Stomach smooth muscle (tissue), 2 donors: ENCODE measurements around the gene SLC26A11.

Source experiments
- H3K27ac ChIP-seq: one replicate; pipeline ENCODE4 v1.7.0; 2013; ENCODE audit warnings: mild to moderate bottlenecking, low read length, inconsistent platforms
- H3K27me3 ChIP-seq, 2 donors: one replicate each; pipeline ENCODE4 v1.7.0; 2013; ENCODE audit warnings: low read length in 2 of 2; ENCODE audit not compliant: insufficient read depth in 2 of 2, control insufficient read depth in 1 of 2
- H3K36me3 ChIP-seq, 2 donors: one replicate each; pipeline ENCODE4 v1.7.0; 2013; ENCODE audit warnings: low read length in 2 of 2; ENCODE audit not compliant: control insufficient read depth in 2 of 2, insufficient read depth in 2 of 2
- H3K4me1 ChIP-seq: one replicate; pipeline ENCODE4 v1.7.0; 2013; ENCODE audit warnings: low read length; ENCODE audit not compliant: control insufficient read depth, insufficient read depth
- H3K4me3 ChIP-seq, 2 donors: one replicate each; pipeline ENCODE4 v1.7.0; 2013; ENCODE audit warnings: low read length in 2 of 2
- H3K9ac ChIP-seq, 2 donors: one replicate each; pipeline ENCODE4 v1.7.0; 2013; ENCODE audit warnings: low read length in 2 of 2, mild to moderate bottlenecking in 1 of 2
- H3K9me3 ChIP-seq, 2 donors: one replicate each; pipeline ENCODE4 v1.7.0; 2013; ENCODE audit warnings: low read length in 2 of 2; ENCODE audit not compliant: control insufficient read depth in 2 of 2
- donor health status: healthy.
- donor health status: Pancreatic carcinoma.

Gene SLC26A11

GRCh38 chr17:80217703-80218362, 2.4 kb upstream of the SLC26A11 start:
- peaks cover 3 to 16% of the 10 kb centered on the region in 2 donors for H3K36me3 ChIP-seq
- no peak overlapping the region for H3K27ac ChIP-seq
- H3K4me3 ChIP-seq, result no peak overlapping the region
- H3K9ac ChIP-seq, result no peak overlapping the region
- peaks cover 27% of the 10 kb centered on the region for H3K4me1 ChIP-seq
- H3K27me3 ChIP-seq, result no peaks in the 10 kb centered on the region
- H3K9me3 ChIP-seq, result no peaks in the 10 kb centered on the region

DNA sequence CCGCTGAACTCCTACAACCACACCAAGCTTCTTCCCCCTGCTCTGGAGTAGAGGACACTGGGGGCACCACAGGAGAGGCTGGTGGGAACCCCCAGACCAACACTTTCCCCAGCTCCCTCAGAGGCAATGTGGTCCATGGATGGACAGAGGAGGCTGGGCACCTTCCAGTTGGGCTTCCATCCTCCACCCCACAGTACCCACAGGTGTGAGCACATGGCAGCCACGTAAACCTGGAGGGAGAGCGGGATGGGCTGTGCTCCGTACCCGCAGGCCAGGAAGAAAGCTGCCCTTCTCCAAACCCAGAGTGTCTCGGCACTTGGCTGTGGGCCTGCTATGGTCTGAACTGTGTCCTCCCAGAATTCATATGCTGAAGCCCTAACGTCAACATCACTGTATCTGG, 1.8 kb upstream of the SLC26A11 start:
- H3K27me3 ChIP-seq, result no peaks in the 10 kb centered on the region
- no peaks in the 10 kb centered on the region for H3K9me3 ChIP-seq
- peaks cover 27% of the 10 kb centered on the region for H3K4me1 ChIP-seq
- H3K27ac ChIP-seq, result no peak overlapping the region
- H3K4me3 ChIP-seq, result no peak overlapping the region
- peaks cover 3 to 16% of the 10 kb centered on the region in 2 donors for H3K36me3 ChIP-seq
- H3K9ac ChIP-seq, result no peak overlapping the region

DNA sequence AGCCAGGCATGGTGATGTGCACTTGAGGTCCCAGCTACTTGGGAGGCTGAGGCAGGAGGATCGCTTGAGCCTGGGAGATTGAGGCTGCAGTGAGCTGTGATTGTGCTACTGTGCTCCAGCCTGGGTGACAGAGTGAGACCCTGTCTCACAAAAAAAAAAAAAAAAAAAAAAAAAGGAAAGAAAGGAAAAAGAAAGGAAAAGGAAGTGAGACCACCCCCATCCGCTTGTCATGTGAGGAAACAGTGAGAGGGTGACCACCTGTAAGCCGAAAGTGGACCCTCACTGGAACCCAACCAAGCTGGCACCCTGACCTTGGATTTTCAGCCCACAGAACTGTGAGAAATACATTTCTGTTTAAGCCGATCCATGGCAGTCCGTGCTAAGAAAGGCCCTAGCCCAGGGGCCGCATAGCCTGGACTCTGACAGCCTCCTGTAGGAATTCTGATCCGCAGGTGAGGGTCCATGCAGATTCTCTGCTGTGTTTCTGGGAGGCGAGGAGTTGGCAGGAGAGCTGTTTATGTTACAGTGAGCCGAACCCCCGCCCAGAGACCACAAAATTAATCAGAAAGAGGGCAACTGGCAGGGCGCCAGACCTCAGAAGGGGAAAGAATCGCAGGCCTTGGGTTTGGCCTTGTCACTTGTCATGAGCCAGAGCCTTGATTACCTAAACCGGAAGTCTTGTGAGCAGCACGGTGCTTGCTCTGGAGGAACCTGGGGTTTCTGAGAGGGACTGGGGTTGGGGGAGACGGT, 1.0 kb upstream of the SLC26A11 start:
- Histone ChIP-seq H3K27me3 (no peaks in the 10 kb centered on the region), H3K36me3 (peaks cover 3 to 18% of the 10 kb centered on the region in 2 donors), H3K27ac (peak overlapping the region; percentile 77), H3K9ac (peak overlapping the region; percentile 65 to 84), H3K4me1 (peaks cover 27% of the 10 kb centered on the region), H3K4me3 (peak overlapping the region; percentile 48 to 93), H3K9me3 (no peaks in the 10 kb centered on the region)

DNA sequence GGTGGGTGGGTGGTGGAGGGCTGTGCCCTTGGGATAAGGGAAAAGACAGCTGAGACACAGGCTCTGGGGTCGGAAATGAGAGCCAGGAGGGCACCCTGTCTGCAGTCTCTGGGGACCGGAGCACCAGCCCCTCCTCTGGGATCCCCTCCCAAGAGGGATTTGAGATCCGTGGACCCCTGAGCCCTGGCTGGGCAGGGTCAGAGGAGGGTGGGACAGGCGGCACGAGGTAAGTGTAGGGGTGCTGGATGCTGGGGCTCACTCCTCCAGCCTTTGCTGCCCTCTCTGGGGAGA, 519 bp upstream of the SLC26A11 start:
- Histone ChIP-seq H3K9ac (peak overlapping the region; percentile 65 to 84), H3K36me3 (peaks cover 3 to 14% of the 10 kb centered on the region in 2 donors), H3K27ac (peak overlapping the region; percentile 77), H3K9me3 (no peaks in the 10 kb centered on the region), H3K4me1 (peaks cover 27% of the 10 kb centered on the region), H3K27me3 (no peaks in the 10 kb centered on the region), H3K4me3 (peak overlapping the region; percentile 48 to 93)

DNA sequence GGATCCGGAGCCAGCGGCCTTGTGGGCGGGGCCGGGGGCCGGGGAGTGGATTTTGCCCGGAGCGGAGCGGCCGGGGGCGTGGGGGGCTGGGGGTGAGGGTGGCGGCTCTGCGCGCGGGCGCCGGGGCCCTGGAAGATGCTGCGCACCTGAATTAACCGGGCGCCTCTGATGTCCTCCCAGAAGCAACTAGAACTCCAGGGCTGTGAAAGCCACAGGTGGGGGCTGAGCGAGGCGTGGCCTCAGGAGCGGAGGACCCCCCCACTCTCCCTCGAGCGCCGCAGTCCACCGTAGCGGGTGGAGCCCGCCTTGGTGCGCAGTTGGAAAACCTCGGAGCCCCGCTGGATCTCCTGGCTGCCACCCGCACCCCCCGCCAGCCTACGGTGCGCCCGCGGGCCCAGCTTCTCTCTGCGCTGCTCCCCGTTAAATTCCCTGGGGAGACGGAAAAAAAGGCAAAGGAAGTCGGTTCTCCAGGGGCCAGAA, 549 bp downstream of the SLC26A11 start:
- Histone ChIP-seq H3K4me3 (peak overlapping the region; percentile 48 to 93), H3K27me3 (no peaks in the 10 kb centered on the region), H3K9me3 (no peaks in the 10 kb centered on the region), H3K27ac (peak overlapping the region; percentile 77), H3K9ac (peak overlapping the region; percentile 64 to 65), H3K36me3 (peaks cover 3 to 14% of the 10 kb centered on the region in 2 donors), H3K4me1 (peaks cover 27% of the 10 kb centered on the region)

DNA sequence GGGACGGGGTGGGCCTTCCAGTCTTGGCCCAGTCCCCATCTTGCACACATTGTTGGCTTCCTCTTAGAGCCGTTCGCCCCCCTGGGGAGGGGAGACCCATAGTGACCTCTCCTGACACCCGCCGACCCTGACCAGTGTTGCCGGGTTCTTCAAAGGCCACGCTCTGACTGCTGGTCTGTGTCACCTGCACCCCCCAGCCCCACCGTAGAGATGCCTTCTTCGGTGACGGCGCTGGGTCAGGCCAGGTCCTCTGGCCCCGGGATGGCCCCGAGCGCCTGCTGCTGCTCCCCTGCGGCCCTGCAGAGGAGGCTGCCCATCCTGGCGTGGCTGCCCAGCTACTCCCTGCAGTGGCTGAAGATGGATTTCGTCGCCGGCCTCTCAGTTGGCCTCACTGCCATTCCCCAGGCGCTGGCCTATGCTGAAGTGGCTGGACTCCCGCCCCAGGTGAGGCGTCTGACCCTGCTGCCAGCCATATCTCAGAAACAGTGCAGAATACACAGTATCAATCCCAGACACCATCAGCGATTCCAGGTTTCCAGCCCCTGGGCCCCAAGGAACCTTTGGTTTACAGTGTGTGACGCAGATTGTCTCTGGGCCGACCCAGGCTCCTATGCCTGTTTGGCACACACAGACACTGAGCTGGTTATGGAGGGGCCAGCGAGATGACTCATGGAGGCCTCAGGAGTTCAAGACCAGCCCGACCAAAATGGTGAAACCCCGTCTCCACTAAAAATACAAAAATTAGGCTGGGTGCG, 1.3 kb downstream of the SLC26A11 start:
- H3K9ac ChIP-seq, result peak overlapping the region; percentile 64 to 65
- no peaks in the 10 kb centered on the region for H3K27me3 ChIP-seq
- no peak overlapping the region for H3K27ac ChIP-seq
- no peaks in the 10 kb centered on the region for H3K9me3 ChIP-seq
- H3K4me1 ChIP-seq, result peaks cover 27% of the 10 kb centered on the region
- peak overlapping the region; percentile 48 to 93 for H3K4me3 ChIP-seq
- H3K36me3 ChIP-seq, result peaks cover under 1 to 11% of the 10 kb centered on the region in 2 donors

DNA sequence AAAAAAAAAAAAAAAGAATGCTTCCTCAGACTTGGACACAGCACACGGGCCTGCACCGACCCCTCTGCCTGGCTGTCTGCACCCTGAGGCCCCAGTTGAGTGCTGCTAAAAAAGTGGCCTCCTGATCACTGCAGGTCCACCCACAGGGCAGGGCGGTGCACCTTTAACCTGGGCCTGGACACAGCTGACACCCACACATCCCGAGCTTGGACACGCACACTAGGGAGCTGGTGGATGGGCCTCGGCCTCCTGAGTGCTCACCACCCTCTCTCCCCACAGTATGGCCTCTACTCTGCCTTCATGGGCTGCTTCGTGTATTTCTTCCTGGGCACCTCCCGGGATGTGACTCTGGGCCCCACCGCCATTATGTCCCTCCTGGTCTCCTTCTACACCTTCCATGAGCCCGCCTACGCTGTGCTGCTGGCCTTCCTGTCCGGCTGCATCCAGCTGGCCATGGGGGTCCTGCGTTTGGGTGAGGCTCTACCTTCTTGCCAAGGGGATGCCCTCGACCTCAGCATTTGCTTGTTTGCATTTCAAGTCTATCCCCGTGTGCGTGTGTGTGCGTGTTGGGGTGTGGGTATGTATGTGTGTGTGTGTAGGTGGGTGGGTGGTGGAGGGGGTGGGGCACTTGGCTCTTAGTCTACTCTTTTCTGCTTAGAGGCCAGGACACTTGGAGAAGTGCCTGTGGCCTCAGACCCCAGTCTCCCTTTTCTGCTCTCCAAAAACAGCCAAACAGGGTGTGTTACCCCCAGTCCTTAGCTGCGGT, 2.3 kb downstream of the SLC26A11 start:
- Histone ChIP-seq H3K4me1 (peaks cover 27% of the 10 kb centered on the region), H3K9me3 (no peaks in the 10 kb centered on the region), H3K36me3 (peaks cover 0 to 8% of the 10 kb centered on the region in 2 donors), H3K9ac (no peak overlapping the region), H3K27ac (no peak overlapping the region), H3K4me3 (no peak overlapping the region), H3K27me3 (no peaks in the 10 kb centered on the region)

GRCh38 chr17:80223142-80223815, 3.1 kb downstream of the SLC26A11 start:
- H3K4me1 ChIP-seq, result peaks cover 26% of the 10 kb centered on the region
- H3K4me3 ChIP-seq, result no peak overlapping the region
- H3K9me3 ChIP-seq, result no peaks in the 10 kb centered on the region
- no peaks in the 10 kb centered on the region for H3K27me3 ChIP-seq
- no peak overlapping the region for H3K9ac ChIP-seq
- no peak overlapping the region for H3K27ac ChIP-seq
- peaks cover 0 to 8% of the 10 kb centered on the region in 2 donors for H3K36me3 ChIP-seq

- H3K9me3 ChIP-seq, result no peaks in the 10 kb centered on the region
- H3K9ac ChIP-seq, result no peak overlapping the region
- peaks cover 0 to 11% of the 10 kb centered on the region in 2 donors for H3K36me3 ChIP-seq
- H3K27ac ChIP-seq, result no peak overlapping the region
- H3K4me3 ChIP-seq, result no peak overlapping the region
- no peaks in the 10 kb centered on the region for H3K27me3 ChIP-seq
- H3K4me1 ChIP-seq, result peaks cover 23% of the 10 kb centered on the region
Measured at GRCh38 chr17:80223838-80224497, 3.7 kb downstream of the SLC26A11 start.
